K562 (cell line): Measurements from ENCODE around the gene SERPINE1. TPM values are rescaled to one million over a fixed set of nuclear protein-coding genes. Genes with fewer than 3 reads are reported as not detected.

Experiments used
- ATAC-seq: fragments of 200-7000 bp; cut with Tn5 transposase; 3 replicates; pipeline ENCODE4 v1.9.1; 2020; ENCODE audit warnings: moderate library complexity
- BruUV-seq: library from RNA; stranded (reverse); fragments of 400-500 nt; replicated peaks from 2 replicates; lab custom pipeline; 2021; lab: Mats Ljungman, UMichigan
- CTCF ChIA-PET: fragments of 300-600 bp; formaldehyde crosslinking; extraction: SDS; loops from one replicate; lab custom pipeline; 2021; ENCODE audit warnings: low intra/inter-chr PET ratio; lab: Yijun Ruan, JAX
- POLR2A ChIA-PET: fragments of 300-600, 350-650 bp; sonication (Branson Sonifier 250); formaldehyde crosslinking; extraction: SDS; loops from one replicate; lab custom pipeline; 2021; ENCODE audit warnings: antibody characterized with exemption, inconsistent platforms; lab: Yijun Ruan, JAX
- DNase-seq, 4 experiments: peaks; one replicate each; pipeline versions ENCODE4 v3.0.0 to v3.0.0-alpha.2; 2011 to 2018; ENCODE audit warnings: low spot score in 3 of 4, mixed read lengths in 3 of 4; ENCODE audit errors: extremely low read depth in 1 of 4
- FAIRE-seq: peaks from 2 replicates; lab custom pipeline; 2011; peaks lifted over from hg19 to GRCh38; lab: Jason Lieb, UNC
- H2AFZ ChIP-seq: 2 replicates; pipeline ENCODE4 v1.6.0; 2011; ENCODE audit warnings: low read depth, low read length, control low read depth, inconsistent platforms
- H3K27ac ChIP-seq: fragments of 200-600 bp; 3 replicates; pipeline ENCODE4 v1.8.0; 2011; ENCODE audit warnings: low read depth, mild to moderate bottlenecking, control low read depth, inconsistent platforms, low read length, moderate library complexity, mixed read lengths; ENCODE audit errors: extremely low read depth
- H3K27me3 ChIP-seq, 2 experiments: fragments of 300-600 bp in 1 of 2; 2 replicates in 1 of 2; 3 replicates in 1 of 2; pipeline versions ENCODE4 v1.6.0 to v1.8.0; 2011; ENCODE audit warnings: inconsistent platforms in 2 of 2, low read length in 2 of 2, mild to moderate bottlenecking in 1 of 2, mixed read lengths in 1 of 2, moderate library complexity in 1 of 2; ENCODE audit not compliant: control insufficient read depth in 2 of 2, insufficient read depth in 2 of 2
- H3K36me3 ChIP-seq: fragments of 300-600 bp; 3 replicates; pipeline ENCODE4 v1.8.0; 2011; ENCODE audit warnings: mild to moderate bottlenecking, low read length, inconsistent platforms; ENCODE audit not compliant: control insufficient read depth, insufficient read depth
- H3K4me1 ChIP-seq, 2 experiments: fragments of 200-600 bp in 1 of 2; replicated peaks in 1 of 2; 2 replicates in 1 of 2; 3 replicates in 1 of 2; pipeline versions ENCODE4 v1.5.1 to v1.8.0; 2011; ENCODE audit warnings: inconsistent platforms in 2 of 2, low read length in 2 of 2, mild to moderate bottlenecking in 1 of 2, mixed read lengths in 1 of 2, moderate library complexity in 1 of 2; ENCODE audit not compliant: control insufficient read depth in 2 of 2, insufficient read depth in 2 of 2
- H3K4me2 ChIP-seq: 2 replicates; pipeline ENCODE4 v1.6.1; 2011; ENCODE audit warnings: low read length, control low read depth, inconsistent platforms, mixed read lengths; ENCODE audit not compliant: insufficient read depth
- H3K4me3 ChIP-seq: fragments of 200-600 bp; sonication (generic), shearing (Covaris generic); 2 replicates; pipeline ENCODE4 v1.5.1; 2016; ENCODE audit warnings: control low read depth, inconsistent platforms
- H3K79me2 ChIP-seq: fragments of 200-600 bp; 3 replicates; pipeline ENCODE4 v1.8.0; 2011; ENCODE audit warnings: low read length, inconsistent platforms; ENCODE audit not compliant: control insufficient read depth, insufficient read depth
- H3K9ac ChIP-seq, 2 experiments: 2 replicates each; pipeline versions ENCODE4 v1.6.0 to v1.6.1; 2011; ENCODE audit warnings: low read depth in 2 of 2, low read length in 2 of 2, control low read depth in 1 of 2, inconsistent platforms in 1 of 2, mild to moderate bottlenecking in 1 of 2, mixed read lengths in 1 of 2; ENCODE audit not compliant: insufficient read depth in 1 of 2
- H3K9me1 ChIP-seq: one replicate; pipeline ENCODE4 v1.6.0; 2011; ENCODE audit warnings: inconsistent platforms, mild to moderate bottlenecking, low read length, moderate library complexity; ENCODE audit not compliant: control insufficient read depth, insufficient read depth
- H3K9me3 ChIP-seq: replicated peaks from 2 replicates; pipeline ENCODE4 v1.5.1; 2011; ENCODE audit warnings: low read depth, low read length, inconsistent platforms; ENCODE audit not compliant: control insufficient read depth, insufficient read depth
- H4K20me1 ChIP-seq: replicated peaks from 2 replicates; pipeline ENCODE4 v1.6.1; 2011; ENCODE audit warnings: low read length, inconsistent platforms, mixed read lengths; ENCODE audit not compliant: control insufficient read depth, insufficient read depth
- BHLHE40 ChIP-seq: IDR thresholded peaks from 2 replicates; pipeline ENCODE4 v1.6.1; 2011; ENCODE audit warnings: low read length, improper control_type of control experiment
- KAT7 ChIP-seq: sonication (generic); formaldehyde crosslinking; IDR thresholded peaks from 2 replicates; pipeline ENCODE4 v1.8.0; 2022; ENCODE audit warnings: missing genetic modification reagents, mild to moderate bottlenecking, borderline replicate concordance
- MAZ ChIP-seq, 2 experiments: fragments of 450-650 bp in 1 of 2; sonication (generic) in 1 of 2; formaldehyde crosslinking; IDR thresholded peaks in 1 of 2; conservative IDR thresholded peaks in 1 of 2; 2 replicates each; pipeline versions ENCODE4 v1.4.0 to v1.5.0; 2020; ENCODE audit warnings: mild to moderate bottlenecking in 1 of 2, missing genetic modification reagents in 1 of 2
- NFRKB ChIP-seq: fragments of 450-650 bp; IDR thresholded peaks from 2 replicates; pipeline ENCODE4 v1.6.1; 2016; ENCODE audit warnings: low read depth
- POLR2H ChIP-seq: IDR thresholded peaks from 2 replicates; pipeline ENCODE4 v1.6.1; 2016; ENCODE audit warnings: missing genetic modification characterization, low read depth, mild to moderate bottlenecking, control low read depth, missing compliant biosample characterization, moderate library complexity
- PURB ChIP-seq: sonication (generic); formaldehyde crosslinking; IDR thresholded peaks from 2 replicates; pipeline ENCODE4 v1.9.0; 2021; ENCODE audit warnings: low read depth, mild to moderate bottlenecking, missing genetic modification reagents
- SMAD2 ChIP-seq: fragments of 150-350 bp; IDR thresholded peaks from 2 replicates; pipeline ENCODE4 v1.6.1; 2014; ENCODE audit warnings: low read depth, mild to moderate bottlenecking, low read length
- SMARCB1 ChIP-seq: IDR thresholded peaks from 2 replicates; pipeline ENCODE4 v1.6.1; 2011; ENCODE audit warnings: improper control_type of control experiment, low read depth; ENCODE audit not compliant: insufficient read length
- ZNF134 ChIP-seq: fragments of 250-450 bp; sonication (Bioruptor Pico); conservative IDR thresholded peaks from 2 replicates; pipeline ENCODE4 v1.4.0; 2020
- WGBS: fragments of 100-300 bp; shearing (Covaris generic); methylation state at CpG from one replicate; pipeline ENCODE4 v1.1.6; 2016; ENCODE audit warnings: low coverage, mixed read lengths; ENCODE audit not compliant: insufficient coverage; ENCODE audit errors: missing lambda C conversion rate; 5-methylcytosine and 5-hydroxymethylcytosine counted together
- in situ Hi-C: fragments of 300-500 bp; cut with MboI; formaldehyde crosslinking; loops from 4 replicates; pipeline ENCODE4 v1.15.0; 2018; ENCODE audit warnings: inconsistent platforms, mixed read lengths
- intact Hi-C: fragments of 100-400 bp; cut with micrococcal nuclease; formaldehyde crosslinking; loops from 2 replicates; pipeline ENCODE4 v1.14.2; 2022
- polyA plus RNA-seq, 8 experiments: library from polyadenylated mRNA; depleted of rRNA in 4 of 8; stranded (reverse) in 5 of 8; unstranded in 3 of 8; fragments of >200 nt; fragmentation: Nextera tagmentation in 2 of 8; fragmentation: Illumina TruSeq in 1 of 8; extraction: Ambion mirVana in 2 of 8; extraction: Trizol in 1 of 8; gene quantifications; 2 replicates each; pipeline versions ENCODE4 v1.2.1 to v1.2.3, GENCODE V29; 2011 to 2014; ENCODE audit warnings: inconsistent platforms in 1 of 8, missing spikeins in 1 of 8
- total RNA-seq, 7 experiments: library from RNA; depleted of rRNA in 6 of 7; stranded (reverse); fragments of >200 nt in 6 of 7; fragmentation: Illumina TruSeq in 2 of 7; extraction: Trizol in 2 of 7; gene quantifications; 2 replicates each; pipeline versions ENCODE4 v1.2.1 to v1.2.3, GENCODE V29; 2011 to 2021; ENCODE audit warnings: low replicate concordance in 1 of 7

SERPINE1 gene
- total and polyA plus RNA-seq, 9 of the 15 experiments (the other 6 are each of a cell fraction or from before 2014, with no cell fraction given), result 0.22 to 4.8 (median 0.91) TPM

- no peak for TF ChIP-seq KAT7 (CRISPR knock-in tag)
- TF ChIP-seq ZNF134 (CRISPR knock-in tag), result no peak
- TF ChIP-seq, all 486 proteins: peak for 28
Measured at GRCh38 chr7:101156866-101157589, 30.1 kb downstream of the SERPINE1 start (continued).

- Histone ChIP-seq H3K27ac (no peak overlapping the region), H3K36me3 (peaks cover 44% of the 10 kb centered on the region; the same call in 2 of the 3 replicates), H2AFZ (no peak overlapping the region), H4K20me1 (peaks cover 9% of the 10 kb centered on the region), H3K4me2 (no peak overlapping the region), H3K9me3 (no peaks in the 10 kb centered on the region), H3K27me3 (peaks cover 3 to 13% of the 10 kb centered on the region in 2 experiments; a peak in 2 of 5 replicates), H3K9ac (peak overlapping the region in 1 of 2 experiments; percentile 18; a peak in 1 of 4 replicates), H3K4me1 (peaks cover 30 to 58% of the 10 kb centered on the region in 2 experiments), H3K9me1 (no peaks in the 10 kb centered on the region), H3K4me3 (no peak overlapping the region), H3K79me2 (peaks cover 8% of the 10 kb centered on the region)
- ChIA-PET CTCF (no interaction called here), POLR2A (interaction anchor here (0.5 to 0.6 kb wide), 2 partner anchors 14 to 334 kb away, joined by 4 read pairs; no protein-coding TSS in a partner anchor)
- FAIRE-seq, result no peak
- WGBS, result 77% methylated on average over 28 of the region's 31 CpGs
- no peak for DNase-seq
- in situ Hi-C loops, result no loop called here
- TF ChIP-seq POLR2H (tag), result no peak
- TF ChIP-seq PURB (CRISPR knock-in tag), result no peak
- no peak for TF ChIP-seq BHLHE40
- TF ChIP-seq NFRKB, result no peak
- no peak for TF ChIP-seq SMAD2
- no peak for TF ChIP-seq SMARCB1
- no peak for TF ChIP-seq MAZ (CRISPR knock-in tag; conservative IDR thresholded peaks at IDR 0.05 in 1 of 2, IDR thresholded peaks at IDR 0.05 in 1 of 2)
- no TSS peak for BruUV-seq
- no peak for ATAC-seq
- intact Hi-C loops, result no loop called here
Measured at GRCh38 chr7:101159696-101160674, 33.1 kb downstream of the SERPINE1 start.
